NCI-H446 (cell line): ENCODE measurements around the gene CNTD1.
"Not testable (repeated sequence)": the region's sequence is repeated elsewhere in the genome, so short reads cannot be mapped to it uniquely, and the experiment has no call there.

Experiments used
- DNase-seq, 2 experiments: peaks; one replicate each; lab custom pipeline; 2025; lab: John Stamatoyannopoulos, UW

The CNTD1 gene

DNA sequence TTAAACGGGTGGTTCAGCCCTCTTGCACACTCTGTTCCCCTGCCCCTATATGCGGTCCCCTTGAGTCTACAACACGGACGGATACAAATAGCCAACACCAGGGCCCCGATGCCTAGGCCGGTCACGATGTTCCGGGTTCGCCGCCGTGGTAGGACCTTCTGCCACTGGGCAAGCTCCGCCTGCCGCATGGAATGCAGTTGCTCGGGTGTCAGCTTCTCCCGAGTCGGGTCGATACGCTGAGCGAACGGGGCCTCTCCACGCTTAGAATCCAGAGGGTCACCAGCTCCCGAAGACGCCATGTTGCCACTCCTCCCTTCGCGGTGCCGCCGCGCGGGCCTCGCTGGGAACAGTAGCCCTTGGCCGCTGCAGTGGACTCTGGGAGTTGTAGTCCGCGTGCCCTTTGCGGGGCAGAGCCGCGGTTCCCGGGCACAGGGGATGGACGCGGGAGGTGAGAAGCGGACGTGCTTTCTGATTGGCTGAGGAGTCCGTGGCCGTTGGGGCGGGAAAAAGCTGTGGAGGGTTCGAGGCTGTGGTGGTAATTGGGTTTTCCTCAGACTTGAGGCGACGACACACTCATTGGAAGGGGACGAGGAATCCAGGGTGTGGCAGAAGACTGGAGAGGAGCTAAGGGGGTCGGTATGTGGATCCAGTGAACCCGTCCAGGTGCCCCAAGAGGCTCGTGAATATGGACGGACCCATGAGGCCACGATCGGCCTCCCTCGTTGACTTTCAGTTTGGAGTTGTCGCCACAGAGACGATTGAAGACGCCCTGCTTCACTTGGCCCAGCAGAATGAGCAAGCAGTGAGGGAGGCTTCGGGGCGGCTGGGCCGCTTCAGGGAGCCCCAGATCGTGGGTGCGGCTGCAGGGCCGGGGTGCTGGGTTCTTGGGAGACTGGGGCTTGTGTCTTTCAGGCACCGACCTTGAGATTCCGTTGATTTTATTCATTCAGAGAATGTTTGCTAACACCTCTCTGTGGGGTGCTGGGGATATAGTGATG, at the start of gene CNTD1, which contains the start of gene COA3:
CNTD1 (plus strand) TSS at position 479 of the 998 bp plus-strand sequence; CDS start at position 686, 207 bp downstream.
COA3 (minus strand) TSS at position 322 of the 998 bp plus-strand sequence; CDS start at position 299, 23 bp downstream.
- DNase-seq, result peak; percentile 72 to 85

DNA sequence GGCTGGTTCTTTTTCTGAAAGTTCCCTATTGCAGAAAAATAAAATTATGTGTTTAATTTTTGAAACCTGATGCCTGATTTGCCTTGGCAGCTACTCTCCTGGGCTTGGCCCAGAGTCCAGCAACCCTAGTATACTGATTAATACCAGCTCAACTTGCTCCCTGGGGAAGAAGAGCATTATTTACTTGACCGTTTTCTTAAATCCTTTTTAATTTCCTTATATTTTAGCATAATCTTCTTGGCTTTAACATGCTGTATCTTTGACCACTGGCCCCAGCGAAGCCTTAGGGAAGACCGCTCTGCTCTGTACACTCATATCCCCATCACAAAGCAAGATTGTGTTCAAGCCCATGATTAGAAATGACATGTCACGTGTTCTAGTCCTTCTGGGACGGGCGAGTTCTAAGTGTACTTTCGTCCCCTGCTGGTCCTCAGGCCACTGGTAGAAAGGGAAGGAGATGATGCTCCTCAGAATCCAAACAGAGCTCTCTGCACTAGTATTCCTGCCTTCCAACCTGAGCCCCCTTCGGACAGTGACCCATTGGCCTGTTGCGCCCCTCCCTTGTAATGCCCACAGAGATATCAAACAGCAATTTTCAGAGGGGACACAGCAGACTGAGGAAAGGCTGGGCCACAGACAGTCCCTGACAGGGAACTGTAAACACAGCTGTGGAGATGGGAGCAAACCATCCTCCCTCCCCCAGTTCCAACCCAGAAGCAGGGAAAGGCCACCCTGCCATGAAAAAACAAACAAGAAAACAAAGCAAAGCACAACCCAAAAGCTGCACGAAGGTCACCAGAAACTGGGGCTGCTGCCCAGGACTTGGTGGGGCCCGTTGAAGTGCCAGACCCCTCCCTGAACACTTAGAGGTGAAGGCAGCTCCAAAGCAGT, 49.5 kb upstream of the CNTD1 start:
- DNase-seq, result no peak

GRCh38 chr17:42750739-42751344, 47.8 kb upstream of the CNTD1 start:
- no peak for DNase-seq

GRCh38 chr17:42751628-42752027, 47.0 kb upstream of the CNTD1 start:
- no peak for DNase-seq

DNA sequence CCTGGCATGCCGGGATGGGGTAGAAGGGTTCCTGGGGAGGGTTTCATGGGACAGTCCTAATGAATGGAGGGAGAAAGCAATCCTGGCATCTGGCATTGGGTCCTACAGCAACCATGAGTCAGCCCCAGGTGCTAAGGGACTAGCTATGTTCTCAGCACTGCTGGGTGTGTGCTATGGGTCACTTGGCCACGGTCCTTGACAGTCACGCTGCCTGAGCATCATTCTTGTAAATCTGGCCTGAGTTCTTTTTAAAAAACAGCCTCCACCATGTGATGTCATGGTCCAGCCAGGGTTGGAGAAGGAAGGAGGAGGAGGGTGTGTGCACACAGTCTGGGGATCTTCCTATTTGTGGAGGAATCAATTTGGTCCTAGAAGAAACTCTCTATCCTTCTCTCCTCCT, 43.9 kb upstream of the CNTD1 start:
- peak in 1 of 2 experiments; percentile 14 for DNase-seq

DNA sequence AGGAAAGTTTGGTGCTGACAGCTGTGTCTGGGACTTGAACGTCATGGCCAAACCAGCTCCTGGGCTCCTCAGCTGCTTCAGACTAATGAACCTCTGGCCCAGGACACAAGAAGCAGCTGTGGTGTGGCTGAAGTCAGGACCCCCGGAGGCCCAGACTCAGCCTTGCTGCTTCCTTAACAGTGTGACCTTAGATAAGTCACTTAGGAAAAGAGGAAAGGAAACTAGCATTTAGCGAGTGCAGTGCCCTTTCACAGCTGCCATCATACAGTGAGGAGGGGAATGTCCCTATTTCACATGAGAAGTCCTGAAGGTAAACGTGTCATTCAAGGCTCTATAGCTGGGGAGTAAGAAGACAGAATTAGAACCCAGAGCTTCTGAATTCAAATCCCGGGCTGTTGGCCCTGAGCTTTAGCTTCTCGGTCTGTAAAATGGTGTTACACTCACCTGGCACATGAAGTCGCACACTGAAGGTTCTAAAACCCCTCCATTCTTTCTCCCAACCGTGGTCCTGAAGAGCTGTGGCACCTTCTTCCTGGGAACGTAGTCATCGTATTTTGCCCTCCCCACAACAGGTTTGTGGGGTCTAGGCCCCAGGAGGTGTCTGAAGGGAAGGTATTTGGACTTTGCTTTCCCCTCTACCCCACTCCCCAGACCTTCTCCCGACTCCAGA, 38.5 kb upstream of the CNTD1 start:
- no peak for DNase-seq

DNA sequence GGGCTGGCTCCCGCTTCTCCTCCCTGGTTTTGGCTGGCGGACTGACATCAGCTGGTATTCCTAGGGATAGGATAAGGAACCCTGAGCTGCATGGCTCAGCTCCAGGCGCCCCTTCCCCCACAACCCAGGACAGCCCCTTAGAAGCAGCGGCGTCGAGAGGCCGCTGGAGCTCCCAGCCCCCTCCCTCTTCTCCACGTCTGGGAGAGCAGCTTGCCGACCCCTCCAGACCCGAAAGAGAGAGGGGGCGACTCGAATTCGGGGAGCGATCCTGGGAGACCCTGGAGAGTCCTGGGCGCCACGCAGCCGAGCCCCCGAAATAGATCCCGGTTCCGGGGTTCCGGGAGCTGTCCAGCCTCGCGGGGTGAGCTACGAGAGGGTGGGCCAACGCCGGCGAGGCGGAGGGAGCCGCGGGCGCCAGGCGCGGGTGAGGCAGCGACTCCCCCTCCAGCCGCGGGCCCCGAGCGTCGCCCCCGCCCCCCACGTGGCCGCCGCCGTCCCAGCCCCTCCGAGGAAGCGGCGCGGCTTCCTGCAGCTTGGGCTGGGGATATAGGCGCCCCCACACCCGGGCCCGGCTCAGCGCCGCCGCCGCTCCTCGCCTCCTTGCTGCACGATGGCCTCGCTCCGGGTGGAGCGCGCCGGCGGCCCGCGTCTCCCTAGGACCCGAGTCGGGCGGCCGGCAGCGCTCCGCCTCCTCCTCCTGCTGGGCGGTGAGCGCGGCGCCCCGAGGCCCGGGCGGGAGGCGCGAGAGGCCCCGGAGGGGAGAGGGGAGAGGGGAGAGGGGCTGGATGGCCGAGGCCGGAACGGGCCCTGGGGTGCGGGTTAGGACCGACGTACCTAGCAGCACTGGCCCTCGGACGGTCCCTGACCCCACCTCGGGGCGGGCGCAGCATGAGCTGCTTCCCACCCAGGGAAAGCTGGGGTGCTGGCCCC, 37.7 kb upstream of the CNTD1 start, which contains the start of gene RAMP2:
RAMP2 (plus strand) TSS at position 576 of the 930 bp plus-strand sequence; CDS start at position 611, 35 bp downstream.
- DNase-seq, result peak in 1 of 2 experiments; percentile 28

DNA sequence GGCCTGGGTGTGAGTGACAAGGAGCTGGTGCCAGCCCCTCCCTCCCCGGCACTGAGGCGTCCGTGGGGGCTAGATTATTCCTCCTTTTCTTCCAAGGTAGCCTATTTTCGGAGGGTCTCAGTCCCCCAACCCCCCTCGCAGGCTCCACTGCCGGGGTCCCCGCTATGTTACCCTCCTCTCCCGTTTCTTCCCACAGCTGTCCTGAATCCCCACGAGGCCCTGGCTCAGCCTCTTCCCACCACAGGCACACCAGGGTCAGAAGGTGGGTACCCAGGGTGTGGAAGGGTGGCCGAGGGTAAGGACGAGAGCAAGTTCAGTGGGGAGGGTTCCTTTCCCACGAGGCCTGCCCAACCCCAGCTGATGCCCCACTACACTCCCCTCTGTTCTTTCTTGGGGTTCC, 37.0 kb upstream of the CNTD1 start:
- no peak for DNase-seq

DNA sequence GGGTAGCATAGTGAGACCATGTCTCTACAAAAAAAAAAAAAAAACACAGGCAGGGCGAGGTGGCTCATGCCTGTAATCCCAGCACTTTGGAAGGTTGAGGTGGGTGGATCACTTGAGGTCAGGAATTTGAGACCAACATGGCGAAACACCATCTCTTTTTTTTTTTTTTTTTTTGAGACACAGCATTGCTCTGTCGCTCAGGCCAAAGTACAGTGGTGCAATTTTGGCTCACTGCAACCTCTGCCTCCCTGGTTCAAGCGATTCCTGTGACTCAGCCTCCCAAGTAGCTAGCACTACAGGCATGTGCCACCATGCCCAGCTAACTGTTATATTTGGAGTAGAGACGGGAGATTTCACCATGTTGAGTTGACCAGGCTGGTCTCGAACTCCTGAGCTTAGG, 32.5 kb upstream of the CNTD1 start:
- DNase-seq, result no peak

DNA sequence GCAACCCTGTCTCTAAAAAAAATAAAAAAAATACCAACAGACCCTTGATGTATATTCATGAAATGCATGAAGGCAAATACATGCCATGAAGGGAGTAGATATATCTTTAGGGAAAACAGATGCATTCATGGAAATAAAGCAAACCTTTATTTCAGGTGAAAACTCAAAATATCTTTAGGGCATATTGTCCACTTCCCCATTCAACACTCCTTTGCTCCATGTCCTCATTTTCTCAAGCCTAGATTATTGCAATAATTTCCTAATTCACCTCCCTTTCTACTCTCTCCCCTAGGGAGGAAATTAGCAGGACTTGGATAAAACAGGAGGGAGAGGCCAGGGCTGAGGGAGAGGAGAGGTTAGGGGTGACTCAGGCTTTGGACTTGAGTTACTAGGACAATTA, 31.1 kb upstream of the CNTD1 start:
- DNase-seq, result no peak

DNA sequence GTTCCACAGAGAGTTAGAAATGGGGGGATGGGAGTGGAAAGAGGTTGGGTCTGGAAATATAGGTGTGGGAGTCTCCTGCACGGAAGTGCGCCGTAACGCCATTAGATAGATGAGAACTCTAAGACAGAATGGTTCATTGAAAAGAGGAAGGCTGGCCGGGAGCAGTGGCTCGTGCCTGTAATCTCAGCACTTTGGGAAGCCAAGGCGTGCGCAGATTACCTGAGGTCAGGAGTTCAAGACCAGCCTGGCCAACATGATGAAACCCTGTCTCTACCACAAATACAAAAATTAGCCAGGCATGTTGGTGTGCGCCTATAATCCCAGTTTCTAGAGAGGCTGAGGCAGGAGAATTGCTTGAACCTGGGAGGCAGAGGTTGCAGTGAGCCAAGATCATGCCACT, 30.7 kb upstream of the CNTD1 start:
- not testable (repeated sequence) for DNase-seq

GRCh38 chr17:42769964-42770363, 28.7 kb upstream of the CNTD1 start:
- DNase-seq, result not testable (repeated sequence)

DNA sequence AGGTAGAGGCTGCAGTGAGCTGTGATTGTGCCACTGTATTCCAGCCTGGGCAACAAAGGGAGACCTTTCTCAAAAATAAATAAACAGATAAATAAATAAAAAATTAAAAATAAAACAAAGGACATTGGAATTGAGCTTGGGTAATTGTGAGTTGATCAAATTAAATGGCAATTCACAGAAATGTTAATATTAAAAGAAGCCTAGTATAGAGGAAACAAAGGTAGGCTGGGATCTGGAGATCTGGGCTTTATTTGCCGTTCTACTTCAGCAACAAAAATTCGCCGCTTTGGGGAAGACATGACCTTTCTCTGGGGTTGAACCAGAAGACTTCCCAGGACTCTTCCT, 25.7 kb upstream of the CNTD1 start:
- no peak for DNase-seq

GRCh38 chr17:42773290-42774035, 25.2 kb upstream of the CNTD1 start, which contains the start of gene VPS25:
VPS25 (plus strand) TSS chr17:42773449; CDS start chr17:42773476, 27 bp downstream.
- DNase-seq, result peak; percentile 29 to 75

GRCh38 chr17:42774066-42774745, 24.5 kb upstream of the CNTD1 start:
- no peak for DNase-seq

GRCh38 chr17:42775534-42776098, 23.0 kb upstream of the CNTD1 start:
- DNase-seq, result no peak

DNA sequence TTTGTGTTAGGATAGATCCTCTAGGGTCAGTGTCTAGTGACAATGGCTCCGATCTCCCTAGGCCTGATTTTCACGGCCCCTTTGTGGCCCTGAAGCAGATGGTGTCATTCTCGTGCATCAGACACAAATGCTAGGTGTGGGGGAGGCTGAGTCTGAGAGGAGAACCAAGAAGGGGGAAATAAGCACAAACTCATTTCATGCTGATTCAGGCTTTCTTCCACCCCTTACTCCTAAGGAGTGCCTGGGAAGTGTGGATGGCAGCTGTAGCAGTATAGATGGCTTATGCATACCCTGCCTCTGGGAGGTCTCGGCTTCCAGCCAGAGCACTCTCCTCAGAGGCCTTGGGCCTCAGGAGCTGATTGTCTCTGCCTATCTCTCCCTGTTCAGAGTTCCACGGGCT, 20.1 kb upstream of the CNTD1 start:
- no peak for DNase-seq

GRCh38 chr17:42779304-42779935, 19.2 kb upstream of the CNTD1 start:
- no peak for DNase-seq
